Duodenal mucosa (tissue), 2 donors: Measurements from ENCODE around the gene CDC42BPB.

Experiments used
- H3K27ac ChIP-seq: one replicate; pipeline ENCODE4 v1.7.0; 2013; ENCODE audit warnings: low read depth, low read length
- H3K27me3 ChIP-seq, 2 donors: one replicate each; pipeline ENCODE4 v1.7.0; 2013; ENCODE audit warnings: low read length in 2 of 2, control low read depth in 1 of 2; ENCODE audit not compliant: insufficient read depth in 2 of 2, control insufficient read depth in 1 of 2
- H3K36me3 ChIP-seq, 2 donors: one replicate each; pipeline ENCODE4 v1.7.0; 2013; ENCODE audit warnings: low read length in 2 of 2, control low read depth in 1 of 2; ENCODE audit not compliant: insufficient read depth in 2 of 2, control insufficient read depth in 1 of 2
- H3K4me1 ChIP-seq, 2 donors: one replicate each; pipeline ENCODE4 v1.7.0; 2013; ENCODE audit warnings: low read length in 2 of 2, control low read depth in 1 of 2; ENCODE audit not compliant: insufficient read depth in 2 of 2, control insufficient read depth in 1 of 2
- H3K4me3 ChIP-seq, 2 donors: one replicate each; pipeline ENCODE4 v1.7.0; 2013; ENCODE audit warnings: low read length in 2 of 2, low read depth in 1 of 2
- H3K9ac ChIP-seq, 2 donors: one replicate each; pipeline ENCODE4 v1.7.0; 2013; ENCODE audit warnings: low read length in 2 of 2, low read depth in 1 of 2
- H3K9me3 ChIP-seq, 2 donors: one replicate each; pipeline ENCODE4 v1.7.0; 2013; ENCODE audit warnings: low read length in 2 of 2, control low read depth in 1 of 2; ENCODE audit not compliant: control insufficient read depth in 1 of 2

The CDC42BPB gene

GRCh38 chr14:102891556-102891955, 165.8 kb downstream of the CDC42BPB start:
- Histone ChIP-seq H3K27me3 (no peaks in the 10 kb centered on the region), H3K9me3 (no peaks in the 10 kb centered on the region), H3K36me3 (peaks cover 22 to 53% of the 10 kb centered on the region in 2 donors), H3K27ac (no peak overlapping the region), H3K4me3 (no peak overlapping the region), H3K4me1 (peaks cover 0 to 4% of the 10 kb centered on the region in 2 donors), H3K9ac (no peak overlapping the region)

GRCh38 chr14:102891111-102891510, 166.2 kb downstream of the CDC42BPB start:
- Histone ChIP-seq H3K4me1 (peaks cover 0 to 4% of the 10 kb centered on the region in 2 donors), H3K27ac (no peak overlapping the region), H3K36me3 (peaks cover 25 to 54% of the 10 kb centered on the region in 2 donors), H3K9ac (no peak overlapping the region), H3K27me3 (no peaks in the 10 kb centered on the region), H3K4me3 (no peak overlapping the region), H3K9me3 (no peaks in the 10 kb centered on the region)

GRCh38 chr14:102889615-102890014, 167.7 kb downstream of the CDC42BPB start:
- Histone ChIP-seq H3K9me3 (no peaks in the 10 kb centered on the region), H3K9ac (no peak overlapping the region), H3K4me1 (peaks cover 0 to 4% of the 10 kb centered on the region in 2 donors), H3K27me3 (no peaks in the 10 kb centered on the region), H3K36me3 (peaks cover 31 to 54% of the 10 kb centered on the region in 2 donors), H3K27ac (no peak overlapping the region), H3K4me3 (no peak overlapping the region)

DNA sequence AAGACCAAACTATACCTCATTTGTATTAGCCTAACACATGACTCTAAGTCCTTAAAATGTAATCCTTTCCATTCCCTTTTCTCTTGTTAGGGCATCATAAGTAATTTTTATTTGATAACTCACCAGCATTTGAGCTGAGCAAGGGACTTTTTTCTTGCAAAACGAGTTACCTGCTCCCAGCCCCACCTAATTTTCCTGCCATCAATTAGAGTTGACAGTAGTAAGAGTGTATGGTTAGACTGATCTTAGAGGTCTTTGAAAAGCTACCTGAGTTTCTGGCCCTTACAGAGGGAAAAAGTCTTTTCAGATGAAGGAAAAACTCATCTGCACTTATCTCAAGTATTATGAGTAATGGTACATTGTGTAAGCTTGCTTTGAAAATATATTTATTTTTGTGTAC, 168.6 kb downstream of the CDC42BPB start:
- Histone ChIP-seq H3K4me1 (peaks cover 0 to 4% of the 10 kb centered on the region in 2 donors), H3K9ac (no peak overlapping the region), H3K9me3 (no peaks in the 10 kb centered on the region), H3K27me3 (no peaks in the 10 kb centered on the region), H3K36me3 (peaks cover 31 to 54% of the 10 kb centered on the region in 2 donors), H3K27ac (no peak overlapping the region), H3K4me3 (no peak overlapping the region)

DNA sequence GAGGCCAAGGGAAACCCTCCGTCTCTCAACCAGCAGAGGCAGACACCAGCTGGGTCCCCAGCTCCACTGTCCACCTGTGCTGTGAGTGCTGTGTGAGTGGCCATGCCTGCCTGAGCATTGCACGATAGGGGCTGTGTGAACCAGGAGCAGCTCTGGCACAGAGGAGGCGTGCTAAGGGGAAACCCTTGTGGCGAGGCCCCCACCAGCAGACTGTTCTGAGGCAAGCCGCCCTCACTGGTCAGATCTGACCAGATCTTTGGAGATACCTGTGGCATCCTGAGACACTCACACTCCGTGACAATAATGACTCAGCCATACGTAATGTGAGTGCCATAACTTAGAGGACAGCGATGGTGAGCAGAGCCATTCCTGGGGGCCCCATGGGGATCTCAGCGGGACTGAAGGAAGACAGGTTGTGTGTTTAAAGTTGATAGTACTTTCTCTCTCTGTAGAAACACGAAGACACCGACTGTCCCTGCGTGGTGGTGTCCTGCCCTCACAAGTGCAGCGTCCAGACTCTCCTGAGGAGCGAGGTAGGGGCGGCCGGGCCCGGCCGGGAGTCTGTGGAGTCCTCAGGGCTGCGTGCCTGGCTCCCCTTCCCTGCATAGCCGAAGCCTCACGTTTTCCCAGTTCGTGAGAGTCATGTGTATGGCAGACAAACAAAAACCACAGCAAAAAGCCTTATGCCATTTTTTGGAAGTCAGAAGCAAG, 171.5 kb downstream of the CDC42BPB start:
- Histone ChIP-seq H3K9ac (no peak overlapping the region), H3K9me3 (no peaks in the 10 kb centered on the region), H3K27ac (no peak overlapping the region), H3K36me3 (peaks cover 25 to 49% of the 10 kb centered on the region in 2 donors), H3K27me3 (no peaks in the 10 kb centered on the region), H3K4me3 (no peak overlapping the region), H3K4me1 (peaks cover 0 to 4% of the 10 kb centered on the region in 2 donors)

GRCh38 chr14:102883554-102883953, 173.8 kb downstream of the CDC42BPB start:
- Histone ChIP-seq H3K36me3 (peaks cover 25 to 32% of the 10 kb centered on the region in 2 donors), H3K27ac (no peak overlapping the region), H3K4me1 (peaks cover 4 to 9% of the 10 kb centered on the region in 2 donors), H3K27me3 (no peaks in the 10 kb centered on the region), H3K9me3 (no peaks in the 10 kb centered on the region), H3K4me3 (no peak overlapping the region), H3K9ac (no peak overlapping the region)

DNA sequence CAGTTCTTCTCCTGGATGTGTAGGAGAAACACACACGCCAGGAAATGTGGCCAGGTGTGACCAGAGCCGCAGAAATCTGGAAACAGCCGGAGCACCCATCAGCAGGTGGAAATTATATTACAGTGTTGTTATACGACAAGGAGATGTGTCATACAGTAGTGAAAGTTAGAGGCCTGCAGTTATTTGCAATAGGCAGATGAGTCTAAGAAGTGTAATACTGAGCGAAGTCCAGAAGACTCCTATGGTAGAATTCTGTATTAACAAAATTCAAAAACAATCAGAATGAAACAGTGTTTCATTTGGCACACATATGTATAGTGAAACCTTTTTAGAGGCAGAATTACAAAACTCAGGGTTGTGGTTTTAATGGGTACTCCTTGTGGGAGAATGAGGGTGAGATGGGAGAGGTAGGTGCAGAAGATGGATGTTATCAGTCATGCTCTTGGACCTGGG, 174.2 kb downstream of the CDC42BPB start:
- H3K27me3 ChIP-seq: no peaks in the 10 kb centered on the region
- no peak overlapping the region for H3K4me3 ChIP-seq
- H3K27ac ChIP-seq: no peak overlapping the region
- H3K9ac ChIP-seq: no peak overlapping the region
- peaks cover 23 to 32% of the 10 kb centered on the region in 2 donors for H3K36me3 ChIP-seq
- peaks cover 4 to 9% of the 10 kb centered on the region in 2 donors for H3K4me1 ChIP-seq
- H3K9me3 ChIP-seq: no peaks in the 10 kb centered on the region
